HEK293T (cell line): ENCODE measurements around the gene TOB1.

Experiments used
- CTCF ChIA-PET: fragments of 350-600 bp; formaldehyde crosslinking; extraction: SDS; loops from one replicate; lab custom pipeline; 2021; ENCODE audit warnings: antibody characterized with exemption, inconsistent platforms; lab: Yijun Ruan, JAX
- POLR2A ChIA-PET: fragments of 350-600 bp; formaldehyde crosslinking; extraction: SDS; loops from one replicate; lab custom pipeline; 2020; ENCODE audit warnings: antibody characterized with exemption, inconsistent platforms; lab: Yijun Ruan, JAX
- DNase-seq: peaks from one replicate; pipeline ENCODE4 v3.0.0; 2012; ENCODE audit warnings: mixed read lengths; ENCODE audit errors: extremely low spot score
- ARNT ChIP-seq: fragments of 450-650 bp; IDR thresholded peaks from 2 replicates; pipeline ENCODE4 v1.6.1; 2017; ENCODE audit warnings: mild to moderate bottlenecking
- BHLHE40 ChIP-seq: fragments of 450-650 bp; IDR thresholded peaks from 2 replicates; pipeline ENCODE4 v1.6.1; 2016; ENCODE audit warnings: mild to moderate bottlenecking, moderate library complexity, borderline replicate concordance
- CTBP1 ChIP-seq: fragments of 450-650 bp; IDR thresholded peaks from 2 replicates; pipeline ENCODE4 v1.6.1; 2016; ENCODE audit warnings: borderline replicate concordance
- ELF4 ChIP-seq: fragments of 450-650 bp; IDR thresholded peaks from 2 replicates; pipeline ENCODE4 v1.6.1; 2017; ENCODE audit warnings: antibody characterized with exemption
- FOXA1 ChIP-seq: fragments of 450-650 bp; IDR thresholded peaks from 2 replicates; pipeline ENCODE4 v1.6.1; 2016; ENCODE audit warnings: mild to moderate bottlenecking
- FOXM1 ChIP-seq: fragments of 450-650 bp; IDR thresholded peaks from 2 replicates; pipeline ENCODE4 v1.6.1; 2017; ENCODE audit warnings: mild to moderate bottlenecking, borderline replicate concordance
- HDGF ChIP-seq: fragments of 450-650 bp; IDR thresholded peaks from 2 replicates; pipeline ENCODE4 v1.6.1; 2017; ENCODE audit warnings: antibody characterized with exemption, borderline replicate concordance
- L3MBTL2 ChIP-seq: fragments of 450-650 bp; conservative IDR thresholded peaks from 2 replicates; pipeline ENCODE4 v1.6.1; 2016; ENCODE audit warnings: mild to moderate bottlenecking
- LEF1 ChIP-seq: fragments of 450-650 bp; IDR thresholded peaks from 2 replicates; pipeline ENCODE4 v1.6.1; 2017; ENCODE audit warnings: mild to moderate bottlenecking, borderline replicate concordance
- NFRKB ChIP-seq: fragments of 450-650 bp; IDR thresholded peaks from 2 replicates; pipeline ENCODE4 v1.6.1; 2016; ENCODE audit warnings: mild to moderate bottlenecking, moderate library complexity
- PKNOX1 ChIP-seq: fragments of 450-650 bp; IDR thresholded peaks from 2 replicates; pipeline ENCODE4 v1.6.1; 2016
- SP1 ChIP-seq: fragments of 450-650 bp; IDR thresholded peaks from 2 replicates; pipeline ENCODE4 v1.6.1; 2017
- SUZ12 ChIP-seq: fragments of 450-650 bp; IDR thresholded peaks from 2 replicates; pipeline ENCODE4 v1.6.1; 2016; ENCODE audit warnings: mild to moderate bottlenecking
- TARDBP ChIP-seq: fragments of 450-650 bp; IDR thresholded peaks from 2 replicates; pipeline ENCODE4 v1.6.1; 2016
- ZNF384 ChIP-seq: fragments of 450-650 bp; IDR thresholded peaks from 2 replicates; pipeline ENCODE4 v1.6.1; 2016

TOB1 gene

GRCh38 chr17:50817838-50818237 lies 48.3 kb downstream of the TOB1 start:
- no peak for TF ChIP-seq L3MBTL2
- no peak for TF ChIP-seq HDGF
- TF ChIP-seq CTBP1 = no peak
- no peak for TF ChIP-seq BHLHE40
- no peak for DNase-seq
- ChIA-PET POLR2A (no interaction called here), CTCF (interaction anchor here (0.9 to 2.7 kb wide), 4 partner anchors 8 to 17 kb away, joined by 3 to 7 read pairs (median 6); partner anchors contain the start of gene WFIKKN2)

GRCh38 chr17:50816771-50817751 lies 49.1 kb downstream of the TOB1 start:
- DNase-seq = peak; percentile 79
- no peak for TF ChIP-seq FOXM1
- TF ChIP-seq CTBP1 = no peak
- TF ChIP-seq TARDBP = no peak; the same call in 1 of the 2 replicates
- no peak for TF ChIP-seq FOXA1
- TF ChIP-seq L3MBTL2 = no peak
- TF ChIP-seq HDGF = no peak
- no peak for TF ChIP-seq ZNF384
- TF ChIP-seq PKNOX1 = no peak
- no peak for TF ChIP-seq ELF4
- no peak for TF ChIP-seq SP1
- TF ChIP-seq ARNT = no peak
- TF ChIP-seq BHLHE40 = no peak
- CTCF ChIA-PET = interaction anchor here (0.7 to 2.7 kb wide), 12 partner anchors 9 to 54 kb away, joined by 3 to 7 read pairs (median 4); partner anchors contain the start of gene WFIKKN2
- POLR2A ChIA-PET = no interaction called here

DNA sequence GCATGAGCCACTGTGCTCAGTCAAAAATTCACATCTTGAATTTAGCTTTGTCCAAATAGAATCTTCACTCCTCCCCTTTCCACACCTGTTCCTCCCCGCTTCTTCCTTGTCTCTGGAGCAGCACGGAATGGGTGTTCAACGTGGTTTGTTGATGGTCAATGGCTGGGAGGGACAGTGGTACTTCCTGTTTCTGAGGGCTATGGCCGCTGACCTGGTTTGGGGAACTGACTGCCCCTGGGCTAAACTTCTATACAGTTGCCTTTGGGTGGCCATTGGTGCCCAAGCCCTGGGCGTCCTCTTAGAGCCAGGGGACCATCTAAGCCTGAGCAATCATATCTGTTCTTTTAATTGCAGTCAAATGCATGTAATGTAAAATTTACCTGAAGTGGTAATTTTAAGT lies 49.9 kb downstream of the TOB1 start:
- TF ChIP-seq PKNOX1 = no peak
- no peak for TF ChIP-seq NFRKB
- no peak for TF ChIP-seq SP1
- no peak for DNase-seq
- ChIA-PET POLR2A (no interaction called here), CTCF (interaction anchor here (0.7 to 1.4 kb wide), 7 partner anchors 9 to 37 kb away, joined by 3 to 7 read pairs (median 3); no protein-coding TSS in a partner anchor)

GRCh38 chr17:50815400-50815799 lies 50.8 kb downstream of the TOB1 start:
- ChIA-PET CTCF (no interaction called here), POLR2A (no interaction called here)
- no peak for DNase-seq
- no peak for TF ChIP-seq FOXM1
- TF ChIP-seq SUZ12 = no peak
- no peak for TF ChIP-seq ELF4
- TF ChIP-seq TARDBP = no peak
- TF ChIP-seq L3MBTL2 = no peak
- TF ChIP-seq HDGF = no peak
- no peak for TF ChIP-seq LEF1
- no peak for TF ChIP-seq CTBP1

DNA sequence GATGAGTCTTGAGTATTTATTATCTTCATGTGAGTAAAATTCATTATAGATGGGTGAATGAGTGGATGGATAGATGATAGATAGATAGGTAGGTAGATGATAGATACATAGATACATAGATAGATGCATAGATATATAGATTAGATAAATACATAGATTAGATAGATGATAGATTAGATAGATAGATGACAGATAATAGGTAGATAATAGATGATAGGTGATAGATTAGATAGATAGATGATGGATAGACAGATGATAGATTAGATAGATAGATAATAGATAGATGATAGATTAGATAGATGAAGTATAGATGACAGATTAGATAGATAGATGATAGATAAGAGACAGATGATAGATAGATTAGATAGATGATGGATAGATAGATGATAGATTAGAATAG lies 52.6 kb downstream of the TOB1 start:
- POLR2A ChIA-PET = no interaction called here
- DNase-seq = no peak
- CTCF ChIA-PET = interaction anchor here (0.6 kb wide), 1 partner anchor 12 kb away, joined by 3 read pairs; no protein-coding TSS in a partner anchor
- TF ChIP-seq CTBP1 = 0 out of 2 replicates have a peak, but pooled peaks have one; percentile 29
- no peak for TF ChIP-seq BHLHE40
- no peak for TF ChIP-seq HDGF
- TF ChIP-seq LEF1 = no peak
- no peak for TF ChIP-seq ZNF384
